AG10803 (cell line): Measurements from ENCODE around the gene ZNF839.

Source experiments
- DNase-seq: peaks from one replicate; pipeline ENCODE4 v3.0.0; 2010; ENCODE audit warnings: low read depth
- H3K4me3 ChIP-seq: 2 replicates; pipeline ENCODE4 v1.5.1; 2011; ENCODE audit warnings: mild to moderate bottlenecking, low read length, control low read depth
- CTCF ChIP-seq: conservative IDR thresholded peaks from 2 replicates; pipeline ENCODE4 v1.5.1; 2011; ENCODE audit warnings: mild to moderate bottlenecking, low read length, control low read depth, inconsistent platforms

The ZNF839 gene

DNA sequence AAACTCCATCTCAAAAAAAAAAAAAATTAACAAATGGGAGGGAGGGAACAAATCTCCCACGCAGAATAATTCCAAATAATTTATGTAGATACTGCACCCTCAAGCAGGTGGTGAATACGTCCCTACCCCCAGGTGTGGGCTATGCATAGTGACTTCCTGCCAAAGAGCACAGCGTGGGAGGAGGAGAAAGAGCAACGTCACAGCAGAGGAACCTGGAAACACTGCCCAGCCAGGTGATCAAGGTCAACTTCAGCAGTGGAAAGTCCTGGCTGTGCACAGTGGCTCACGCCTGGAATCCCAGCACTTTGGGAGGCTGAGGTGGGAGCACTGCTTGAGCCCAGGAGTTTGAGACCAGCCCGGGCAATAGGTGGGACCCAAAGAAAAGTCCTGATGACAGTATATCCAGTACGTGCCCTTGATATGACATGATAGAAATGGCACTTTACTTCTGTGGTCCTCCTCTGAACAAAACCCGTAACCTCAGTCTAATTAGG lies 33.6 kb downstream of the ZNF839 start:
- no peak for TF ChIP-seq CTCF
- DNase-seq = no peak
- no peak overlapping the region for H3K4me3 ChIP-seq

- TF ChIP-seq CTCF = no peak
- H3K4me3 ChIP-seq = no peak overlapping the region
- no peak for DNase-seq
Observed at GRCh38 chr14:102356280-102356679, 36.7 kb downstream of the ZNF839 start.

- H3K4me3 ChIP-seq = no peak overlapping the region
- TF ChIP-seq CTCF = no peak
- no peak for DNase-seq
Observed at GRCh38 chr14:102359341-102359740, 39.8 kb downstream of the ZNF839 start.

GRCh38 chr14:102360388-102360787 lies 40.8 kb downstream of the ZNF839 start:
- no peak overlapping the region for H3K4me3 ChIP-seq
- DNase-seq = no peak
- TF ChIP-seq CTCF = no peak

- H3K4me3 ChIP-seq = peak overlapping the region; percentile 91
- DNase-seq = peak; percentile 31
- no peak for TF ChIP-seq CTCF
Observed at GRCh38 chr14:102362084-102362483, 42.5 kb downstream of the ZNF839 start.

DNA sequence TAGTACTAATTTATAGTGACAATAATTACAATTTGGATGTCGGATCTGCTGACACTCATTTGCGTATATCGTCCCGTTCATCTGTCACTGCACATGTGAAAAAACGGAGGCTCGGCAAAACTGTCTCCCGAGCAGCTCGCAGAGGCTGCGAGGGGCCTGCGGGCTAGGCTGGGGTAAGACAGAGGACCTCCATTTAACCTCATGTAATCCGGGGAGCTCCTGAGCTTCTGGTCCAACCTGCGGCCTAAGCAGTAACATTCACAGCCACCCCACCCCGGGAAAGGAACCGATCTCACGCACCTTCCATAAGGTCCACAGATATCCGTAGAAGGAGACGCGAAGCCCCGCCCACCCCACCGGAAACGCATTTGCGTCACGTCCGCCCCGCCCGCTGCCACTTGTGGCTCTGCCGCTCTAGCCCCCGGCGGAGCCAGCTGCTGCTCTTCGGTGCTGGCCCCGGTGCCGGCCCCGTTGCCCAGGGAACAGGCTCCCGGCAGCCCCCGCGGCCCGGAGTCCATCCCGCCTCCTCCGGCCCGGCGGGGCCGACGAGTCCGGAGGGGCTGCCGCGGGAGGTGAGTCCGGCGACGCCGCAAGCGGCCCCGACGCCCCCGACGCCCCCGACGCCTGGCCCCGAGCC lies 43.1 kb downstream of the ZNF839 start, which contains the start of the genes CINP and TECPR2:
CINP (minus strand) TSS at position 346 of the 637 bp plus-strand sequence; CDS start at position 307, 39 bp downstream.
TECPR2 (plus strand) TSS at position 397 of the 637 bp plus-strand sequence. CDS start 13,781 bp downstream, outside the sequence.
- TF ChIP-seq CTCF = no peak
- peak within 1 kb of the TSS; percentile 91 for H3K4me3 ChIP-seq
- DNase-seq = peak; percentile 95

- peak; percentile 35 for DNase-seq
- H3K4me3 ChIP-seq = peak overlapping the region; percentile 80
- no peak for TF ChIP-seq CTCF
Observed at GRCh38 chr14:102363182-102363943, 43.8 kb downstream of the ZNF839 start.
